ENCODE data around the gene HHAT. TPM values are rescaled to one million over a fixed set of nuclear protein-coding genes. Genes with fewer than 3 reads are reported as not detected.
"Not testable (repeated sequence)": the region's sequence is repeated elsewhere in the genome, so short reads cannot be mapped to it uniquely, and the experiment has no call there.

Gene HHAT
- total RNA-seq, 1 donor from 2014 or later = 14.7 TPM

DNA sequence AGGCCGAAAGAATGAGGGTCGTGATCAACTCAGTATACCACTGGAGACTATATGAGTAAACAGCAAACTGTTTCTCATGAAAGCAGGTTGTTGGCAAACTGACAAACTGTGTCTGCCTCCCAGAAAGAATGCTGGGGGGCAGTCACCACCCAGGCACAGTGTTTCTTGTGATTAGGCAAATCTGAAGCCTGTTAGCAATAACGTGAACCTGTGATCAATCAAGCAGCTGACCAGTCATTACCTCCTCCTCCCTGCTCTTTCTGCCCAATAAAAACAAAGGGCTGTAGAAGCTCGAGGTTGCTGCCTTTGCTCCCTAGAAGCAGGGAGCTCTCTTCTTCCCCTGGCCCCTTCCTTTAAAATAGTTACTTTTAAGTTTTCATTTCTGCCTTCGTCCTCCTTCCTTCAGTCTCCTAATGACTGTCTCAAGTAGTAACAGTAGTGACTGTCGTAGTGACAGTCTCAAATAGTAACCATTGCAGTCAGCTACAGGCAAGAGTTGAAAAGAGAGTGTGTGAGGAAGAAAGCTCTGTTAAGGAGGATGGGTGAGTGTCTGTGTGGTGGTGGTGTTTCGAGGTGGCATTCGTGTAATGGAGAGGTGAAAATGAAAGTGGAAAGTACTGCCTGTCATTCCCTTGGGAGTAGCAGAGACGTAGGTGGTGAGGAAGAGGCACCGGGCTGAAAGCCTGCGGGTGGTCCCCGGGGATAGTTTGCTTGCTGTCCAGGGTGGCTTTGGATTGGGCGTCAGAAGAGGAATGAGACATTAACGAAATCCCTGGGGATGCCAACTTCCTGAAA, 14.5 kb downstream of the HHAT start:
- H3K36me3 Mint-ChIP-seq (ENCODE audit: insufficient read depth) = no peaks in the 10 kb centered on the region
- H3K27me3 Mint-ChIP-seq = no peaks in the 10 kb centered on the region
- TF ChIP-seq, protein P1, sequence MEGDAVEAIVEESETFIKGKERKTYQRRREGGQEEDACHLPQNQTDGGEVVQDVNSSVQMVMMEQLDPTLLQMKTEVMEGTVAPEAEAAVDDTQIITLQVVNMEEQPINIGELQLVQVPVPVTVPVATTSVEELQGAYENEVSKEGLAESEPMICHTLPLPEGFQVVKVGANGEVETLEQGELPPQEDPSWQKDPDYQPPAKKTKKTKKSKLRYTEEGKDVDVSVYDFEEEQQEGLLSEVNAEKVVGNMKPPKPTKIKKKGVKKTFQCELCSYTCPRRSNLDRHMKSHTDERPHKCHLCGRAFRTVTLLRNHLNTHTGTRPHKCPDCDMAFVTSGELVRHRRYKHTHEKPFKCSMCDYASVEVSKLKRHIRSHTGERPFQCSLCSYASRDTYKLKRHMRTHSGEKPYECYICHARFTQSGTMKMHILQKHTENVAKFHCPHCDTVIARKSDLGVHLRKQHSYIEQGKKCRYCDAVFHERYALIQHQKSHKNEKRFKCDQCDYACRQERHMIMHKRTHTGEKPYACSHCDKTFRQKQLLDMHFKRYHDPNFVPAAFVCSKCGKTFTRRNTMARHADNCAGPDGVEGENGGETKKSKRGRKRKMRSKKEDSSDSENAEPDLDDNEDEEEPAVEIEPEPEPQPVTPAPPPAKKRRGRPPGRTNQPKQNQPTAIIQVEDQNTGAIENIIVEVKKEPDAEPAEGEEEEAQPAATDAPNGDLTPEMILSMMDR (IDR thresholded peaks at IDR 0.05; ENCODE audit: unreplicated experiment) = no peak
- no peak overlapping the region for H3K4me3 Mint-ChIP-seq (ENCODE audit: low read depth)
- DNase-seq (ENCODE audit: low spot score, unreplicated experiment) = no peak
- no peak overlapping the region for H3K27ac Mint-ChIP-seq
- H3K4me1 Mint-ChIP-seq (ENCODE audit: low read depth) = no peaks in the 10 kb centered on the region
- no peaks in the 10 kb centered on the region for H3K9me3 Mint-ChIP-seq (ENCODE audit: low read depth)

DNA sequence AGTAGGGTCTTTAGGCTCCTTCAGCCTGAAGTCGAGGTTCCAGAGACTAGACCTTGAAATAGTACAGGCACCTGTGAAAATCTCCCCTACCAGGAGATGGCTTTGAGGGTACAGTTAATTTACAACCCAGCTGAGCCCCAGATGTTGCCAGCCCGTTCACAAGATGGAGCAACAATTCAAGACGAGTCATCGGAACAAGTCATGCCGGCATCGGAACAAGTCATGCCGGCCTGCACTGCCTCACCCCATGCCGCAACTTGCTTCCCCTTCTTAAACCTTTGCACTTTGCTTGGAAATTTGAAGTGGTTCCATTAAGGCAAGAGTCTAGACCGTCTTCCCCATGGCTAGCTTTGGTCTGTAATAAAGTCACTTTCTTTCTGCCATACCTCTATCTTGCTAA, 16.0 kb downstream of the HHAT start:
- DNase-seq (ENCODE audit: low spot score, unreplicated experiment) = no peak
- no peaks in the 10 kb centered on the region for H3K4me1 Mint-ChIP-seq (ENCODE audit: low read depth)
- no peaks in the 10 kb centered on the region for H3K9me3 Mint-ChIP-seq (ENCODE audit: low read depth)
- no peak overlapping the region for H3K4me3 Mint-ChIP-seq (ENCODE audit: low read depth)
- H3K27ac Mint-ChIP-seq = no peak overlapping the region
- peaks cover 3% of the 10 kb centered on the region for H3K36me3 Mint-ChIP-seq (ENCODE audit: insufficient read depth)
- H3K27me3 Mint-ChIP-seq = no peaks in the 10 kb centered on the region
- TF ChIP-seq, protein P1 (IDR thresholded peaks at IDR 0.05; ENCODE audit: unreplicated experiment) = no peak

GRCh38 chr1:210347112-210347511, 18.4 kb downstream of the HHAT start:
- no peak for DNase-seq (ENCODE audit: low spot score, unreplicated experiment)
- Mint-ChIP-seq H3K27ac (no peak overlapping the region), H3K27me3 (no peaks in the 10 kb centered on the region), H3K9me3 (ENCODE audit: low read depth) (no peaks in the 10 kb centered on the region), H3K36me3 (ENCODE audit: insufficient read depth) (peaks cover 7% of the 10 kb centered on the region), H3K4me3 (ENCODE audit: low read depth) (no peak overlapping the region), H3K4me1 (ENCODE audit: low read depth) (no peaks in the 10 kb centered on the region)
- TF ChIP-seq, protein P1 (IDR thresholded peaks at IDR 0.05; ENCODE audit: unreplicated experiment) = no peak

DNA sequence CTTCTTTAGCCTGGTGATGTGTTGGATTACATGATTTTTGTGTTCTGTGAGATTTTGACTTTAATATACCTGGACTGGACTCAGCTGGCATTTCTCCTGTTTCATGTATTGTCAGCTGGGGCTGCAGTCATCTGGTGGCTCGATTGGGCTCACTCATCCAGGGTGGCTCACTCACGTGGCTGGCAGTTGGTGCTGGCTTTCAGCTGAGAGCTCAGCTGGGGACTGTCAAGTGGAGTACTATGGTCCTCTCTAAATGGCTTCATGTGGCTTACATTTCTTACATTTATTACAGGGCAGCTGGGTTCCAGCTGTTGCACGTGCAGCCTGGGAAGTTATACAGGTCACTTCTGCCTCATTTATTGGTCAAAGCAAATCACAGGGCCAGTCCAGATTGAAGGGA, 22.8 kb downstream of the HHAT start:
- no peaks in the 10 kb centered on the region for H3K27me3 Mint-ChIP-seq
- H3K36me3 Mint-ChIP-seq (ENCODE audit: insufficient read depth) = peaks cover 7% of the 10 kb centered on the region
- H3K27ac Mint-ChIP-seq = no peak overlapping the region
- no peaks in the 10 kb centered on the region for H3K9me3 Mint-ChIP-seq (ENCODE audit: low read depth)
- no peak overlapping the region for H3K4me3 Mint-ChIP-seq (ENCODE audit: low read depth)
- DNase-seq (ENCODE audit: low spot score, unreplicated experiment) = no peak
- peaks cover 4% of the 10 kb centered on the region for H3K4me1 Mint-ChIP-seq (ENCODE audit: low read depth)
- TF ChIP-seq, protein P1 (IDR thresholded peaks at IDR 0.05; ENCODE audit: unreplicated experiment) = no peak

- peaks cover 7% of the 10 kb centered on the region for H3K36me3 Mint-ChIP-seq (ENCODE audit: insufficient read depth)
These were observed 23.9 kb downstream of the HHAT start for GRCh38 chr1:210352575-210352974.

GRCh38 chr1:210354305-210354704, 25.6 kb downstream of the HHAT start:
- not testable (repeated sequence) for DNase-seq (ENCODE audit: low spot score, unreplicated experiment); H3K4me3 Mint-ChIP-seq (ENCODE audit: low read depth); H3K4me1 Mint-ChIP-seq (ENCODE audit: low read depth); H3K9me3 Mint-ChIP-seq (ENCODE audit: low read depth); H3K27me3 Mint-ChIP-seq; H3K36me3 Mint-ChIP-seq (ENCODE audit: insufficient read depth); H3K27ac Mint-ChIP-seq

More at GRCh38 chr1:210352575-210352974, 23.9 kb downstream of the HHAT start:
- no peak overlapping the region for H3K4me3 Mint-ChIP-seq (ENCODE audit: low read depth)
- H3K27ac Mint-ChIP-seq = no peak overlapping the region
- no peak for DNase-seq (ENCODE audit: low spot score, unreplicated experiment)
- H3K9me3 Mint-ChIP-seq (ENCODE audit: low read depth) = no peaks in the 10 kb centered on the region
- H3K4me1 Mint-ChIP-seq (ENCODE audit: low read depth) = peaks cover 4% of the 10 kb centered on the region
- no peaks in the 10 kb centered on the region for H3K27me3 Mint-ChIP-seq
- TF ChIP-seq, protein P1 (IDR thresholded peaks at IDR 0.05; ENCODE audit: unreplicated experiment) = no peak
